SJSA1 (cell line): ENCODE results near the gene FOXL2. TPM values are rescaled to one million over a fixed set of nuclear protein-coding genes. Genes with fewer than 3 reads are reported as not detected.
A peak's percentile ranks its signal among the peaks of the same experiment; 100 is the strongest.

Source experiments
- DNase-seq, 2 experiments: peaks; one replicate each; pipeline ENCODE4 v3.0.0-alpha.2; 2015 to 2020; ENCODE audit warnings: low spot score in 2 of 2, low read depth in 1 of 2
- H3K27ac ChIP-seq: fragments of 250-450 bp; sonication (Bioruptor Pico); 2 replicates; pipeline ENCODE4 v1.5.1; 2020; ENCODE audit warnings: mild to moderate bottlenecking, moderate library complexity
- H3K27me3 ChIP-seq: fragments of 250-450 bp; sonication (Bioruptor Pico); replicated peaks from 2 replicates; pipeline ENCODE4 v1.5.1; 2020; ENCODE audit warnings: mild to moderate bottlenecking, moderate library complexity
- H3K36me3 ChIP-seq: fragments of 250-450 bp; sonication (Bioruptor Pico); 2 replicates; pipeline ENCODE4 v1.5.1; 2020; ENCODE audit warnings: mild to moderate bottlenecking
- H3K4me1 ChIP-seq: fragments of 250-450 bp; sonication (Bioruptor Pico); replicated peaks from 2 replicates; pipeline ENCODE4 v1.6.1; 2021; ENCODE audit warnings: mild to moderate bottlenecking
- H3K4me3 ChIP-seq: fragments of 250-450 bp; sonication (Bioruptor Pico); 2 replicates; pipeline ENCODE4 v1.5.1; 2020; ENCODE audit warnings: mild to moderate bottlenecking
- H3K9me3 ChIP-seq: fragments of 250-450 bp; sonication (Bioruptor Pico); replicated peaks from 2 replicates; pipeline ENCODE4 v1.5.1; 2020; ENCODE audit warnings: mild to moderate bottlenecking
- total RNA-seq: library from RNA; depleted of rRNA; stranded (reverse); fragments of >200 nt; shearing (Covaris generic); gene quantifications from 2 replicates; pipeline ENCODE4 v1.2.3, GENCODE V29; 2014

The FOXL2 gene
- total RNA-seq, 1 experiment from 2014 or later, result not detected

DNA sequence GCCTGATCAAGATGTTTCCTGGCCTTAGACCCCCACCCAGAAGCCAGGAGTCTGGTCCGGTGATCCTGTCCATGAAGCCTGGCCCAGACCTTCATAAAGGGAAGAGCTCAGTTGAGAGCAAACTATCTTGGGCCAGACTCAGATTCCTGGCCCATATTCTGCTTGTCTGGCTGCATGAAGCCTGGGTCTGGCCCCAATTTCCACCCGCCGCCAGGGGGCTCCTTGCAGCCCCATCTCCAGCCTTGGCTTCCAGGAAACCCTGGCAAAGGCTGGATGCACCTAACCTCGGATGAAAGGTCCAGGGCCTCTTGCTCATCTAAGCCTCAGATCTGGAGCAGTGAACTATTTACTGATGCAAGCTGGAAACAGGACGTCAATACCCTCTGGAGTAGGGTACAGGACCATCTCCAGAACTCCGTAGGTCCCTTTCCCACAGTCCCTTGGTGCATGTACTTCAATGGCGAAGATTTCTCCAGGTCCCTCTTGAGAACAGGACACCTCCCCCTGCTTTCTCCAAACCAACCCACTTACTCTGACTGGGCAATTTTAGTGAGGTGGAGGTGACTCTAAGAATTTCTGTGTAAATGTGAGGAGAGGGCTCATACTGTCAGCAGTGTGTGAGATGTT, 5.6 kb downstream of the FOXL2 start:
- H3K4me1 ChIP-seq, result peaks cover 20% of the 10 kb centered on the region
- peak in 1 of 2 experiments; percentile 24 for DNase-seq
- H3K4me3 ChIP-seq, result no peak overlapping the region
- peaks cover 20% of the 10 kb centered on the region for H3K9me3 ChIP-seq
- H3K27me3 ChIP-seq, result peaks cover 81% of the 10 kb centered on the region
- no peaks in the 10 kb centered on the region for H3K36me3 ChIP-seq
- no peak overlapping the region for H3K27ac ChIP-seq

DNA sequence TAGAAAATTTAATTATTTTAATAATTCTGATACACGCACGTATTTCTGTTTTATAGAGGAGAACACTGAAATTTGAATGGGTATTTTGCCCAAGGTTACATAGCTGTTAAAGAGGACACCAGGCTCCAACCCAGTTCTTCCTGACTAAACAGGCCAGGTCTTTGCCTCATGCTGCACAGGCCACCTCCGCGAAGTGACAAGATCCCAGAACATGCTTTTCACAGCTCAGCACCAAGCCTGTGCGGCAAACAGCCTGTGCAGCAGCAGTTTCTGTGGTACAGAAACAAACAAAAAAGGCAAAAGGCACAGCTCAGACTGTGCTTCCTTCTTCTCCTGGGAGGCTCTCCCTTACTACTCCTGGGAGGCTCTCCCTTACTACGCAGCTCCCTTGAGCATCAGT, 6.5 kb downstream of the FOXL2 start:
- Histone ChIP-seq H3K4me1 (peaks cover 18% of the 10 kb centered on the region), H3K27ac (no peak overlapping the region), H3K4me3 (no peak overlapping the region), H3K9me3 (peaks cover 21% of the 10 kb centered on the region), H3K27me3 (peaks cover 79% of the 10 kb centered on the region), H3K36me3 (no peaks in the 10 kb centered on the region)
- no peak for DNase-seq

DNA sequence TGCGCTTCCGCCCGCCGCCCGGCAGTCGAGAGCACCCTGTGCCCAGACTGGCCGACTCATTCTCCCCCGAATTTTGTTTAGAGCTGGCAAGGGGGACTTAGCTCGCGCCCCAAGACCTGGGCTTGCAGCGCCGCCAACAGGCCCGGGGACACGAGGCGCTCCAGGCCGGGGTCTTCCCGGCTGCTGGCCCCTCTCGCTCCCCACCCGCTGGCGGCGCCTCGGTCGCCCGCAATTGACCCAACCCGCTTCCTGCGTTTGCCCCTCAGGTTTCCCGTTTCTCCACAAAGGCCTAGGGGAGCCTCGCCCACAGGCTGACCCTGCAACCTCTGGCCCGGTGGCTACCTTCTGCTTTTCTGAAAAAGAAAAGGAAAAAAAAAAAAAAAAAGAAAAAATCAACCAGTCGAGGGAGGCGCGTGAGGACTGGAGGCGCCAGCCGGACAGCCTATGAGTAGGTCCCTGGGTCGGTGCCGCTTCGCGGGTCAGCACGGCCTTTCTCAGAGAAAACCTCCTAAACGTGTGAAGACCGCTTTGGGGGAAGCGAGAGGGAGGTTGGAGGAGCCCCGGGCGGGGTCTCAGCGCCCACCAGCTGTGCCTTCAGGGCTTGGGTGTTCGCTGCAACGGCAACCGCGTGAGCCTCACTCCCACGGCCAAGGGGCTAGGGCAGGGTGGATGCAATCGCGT, 7.2 kb downstream of the FOXL2 start:
- Histone ChIP-seq H3K4me3 (no peak overlapping the region), H3K36me3 (no peaks in the 10 kb centered on the region), H3K27ac (no peak overlapping the region), H3K4me1 (peaks cover 15% of the 10 kb centered on the region), H3K9me3 (peaks cover 14% of the 10 kb centered on the region), H3K27me3 (peaks cover 71% of the 10 kb centered on the region)
- DNase-seq, result no peak

DNA sequence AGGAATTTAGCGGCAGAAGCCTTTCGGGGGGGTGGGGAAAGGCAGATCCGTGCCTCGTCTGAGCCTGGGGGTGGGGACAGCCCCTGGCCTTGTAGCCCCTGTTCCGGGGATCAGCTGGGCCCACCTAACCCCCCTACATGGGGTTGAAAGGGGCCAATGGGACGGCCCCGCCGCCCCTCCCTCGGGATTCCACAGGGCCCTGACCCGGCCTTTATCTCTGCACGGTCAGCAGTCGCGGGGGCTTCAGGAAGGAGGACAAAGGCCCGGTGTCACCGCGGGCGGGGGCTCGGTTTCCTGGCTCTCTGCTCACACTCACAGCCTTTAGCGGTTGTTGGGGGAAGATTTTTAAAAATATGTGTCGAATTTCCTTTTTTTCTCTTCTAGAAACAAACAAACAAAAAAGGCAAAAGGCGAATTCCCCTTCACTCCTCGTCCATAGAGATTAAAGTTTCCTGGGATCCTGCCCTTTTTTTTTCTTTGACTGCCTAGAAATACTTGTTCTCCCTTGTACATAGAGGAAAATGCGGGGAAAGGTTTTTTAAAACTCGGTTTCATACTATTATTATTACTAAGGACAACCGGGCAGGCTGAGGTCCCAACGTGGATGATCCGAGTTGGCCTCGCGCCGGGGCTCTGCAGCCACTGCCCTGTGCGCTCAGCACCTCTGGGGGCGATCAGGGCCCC, 7.9 kb downstream of the FOXL2 start:
- Histone ChIP-seq H3K4me3 (no peak overlapping the region), H3K36me3 (no peaks in the 10 kb centered on the region), H3K4me1 (peaks cover 12% of the 10 kb centered on the region), H3K9me3 (peaks cover 11% of the 10 kb centered on the region), H3K27me3 (peaks cover 64% of the 10 kb centered on the region), H3K27ac (no peak overlapping the region)
- DNase-seq, result no peak

DNA sequence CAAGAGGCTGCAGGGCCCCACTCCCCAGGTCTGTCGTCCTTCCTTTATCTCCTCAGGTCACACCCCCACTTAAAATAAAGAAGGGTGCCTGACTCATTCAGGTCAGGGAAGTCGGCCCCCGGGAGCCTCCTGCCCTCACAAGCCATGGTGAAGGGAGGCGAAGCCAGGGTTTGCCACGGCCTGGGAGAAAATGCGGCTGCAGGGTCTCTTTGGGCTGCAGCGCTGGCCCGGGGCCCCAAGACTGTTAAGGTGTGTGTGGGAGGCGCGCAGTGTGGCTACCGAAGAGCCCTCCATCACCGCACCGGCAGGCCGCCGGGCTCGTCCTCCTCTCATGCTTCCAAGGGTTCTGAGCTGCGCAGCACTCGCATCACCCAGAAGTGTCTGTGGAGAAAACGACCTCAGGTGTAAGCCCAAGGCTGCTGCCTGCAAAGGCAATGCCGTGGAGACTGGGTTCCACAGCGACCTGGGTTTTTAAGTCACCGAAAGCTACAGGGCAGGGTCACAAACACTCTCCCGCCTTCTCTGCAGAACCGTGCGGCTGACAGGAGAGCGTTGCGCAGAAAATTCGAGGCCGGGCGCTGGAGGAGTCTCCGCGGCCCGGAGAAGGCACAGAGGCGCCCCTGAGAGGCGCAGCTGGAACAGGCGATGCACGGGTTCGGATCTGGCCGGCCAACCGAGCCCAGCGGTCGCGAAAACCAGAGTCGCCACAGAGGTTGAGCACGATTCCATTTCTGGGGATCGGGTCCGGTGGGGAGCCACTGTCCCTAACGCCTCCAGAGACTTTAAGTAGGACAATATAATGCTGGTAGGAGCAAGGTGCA, 8.7 kb downstream of the FOXL2 start:
- H3K27me3 ChIP-seq, result peaks cover 57% of the 10 kb centered on the region
- H3K4me3 ChIP-seq, result no peak overlapping the region
- no peaks in the 10 kb centered on the region for H3K36me3 ChIP-seq
- DNase-seq, result no peak
- H3K9me3 ChIP-seq, result peaks cover 11% of the 10 kb centered on the region
- H3K4me1 ChIP-seq, result peaks cover 11% of the 10 kb centered on the region
- H3K27ac ChIP-seq, result no peak overlapping the region

DNA sequence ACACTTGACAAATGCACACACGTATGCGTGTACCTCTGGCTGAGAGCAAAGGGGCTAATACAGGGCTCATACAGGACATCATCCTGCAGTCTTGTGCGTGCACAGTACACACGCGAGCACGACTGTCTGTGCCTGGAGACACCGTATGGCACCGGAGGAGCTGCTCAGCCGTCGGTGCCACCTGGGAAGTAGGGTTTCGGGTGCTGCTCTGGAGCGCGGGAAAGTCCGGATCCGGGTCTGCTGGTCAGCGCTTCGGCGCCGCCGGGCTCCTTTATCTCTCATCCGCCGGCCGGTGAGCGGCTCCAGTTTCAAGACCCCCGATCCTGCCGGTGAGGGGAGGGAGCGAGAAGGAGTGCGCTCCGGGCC, 9.3 kb downstream of the FOXL2 start:
- peaks cover 11% of the 10 kb centered on the region for H3K9me3 ChIP-seq
- H3K4me3 ChIP-seq, result no peak overlapping the region
- no peak overlapping the region for H3K27ac ChIP-seq
- peaks cover 53% of the 10 kb centered on the region for H3K27me3 ChIP-seq
- H3K4me1 ChIP-seq, result peaks cover 11% of the 10 kb centered on the region
- DNase-seq, result no peak
- no peaks in the 10 kb centered on the region for H3K36me3 ChIP-seq

DNA sequence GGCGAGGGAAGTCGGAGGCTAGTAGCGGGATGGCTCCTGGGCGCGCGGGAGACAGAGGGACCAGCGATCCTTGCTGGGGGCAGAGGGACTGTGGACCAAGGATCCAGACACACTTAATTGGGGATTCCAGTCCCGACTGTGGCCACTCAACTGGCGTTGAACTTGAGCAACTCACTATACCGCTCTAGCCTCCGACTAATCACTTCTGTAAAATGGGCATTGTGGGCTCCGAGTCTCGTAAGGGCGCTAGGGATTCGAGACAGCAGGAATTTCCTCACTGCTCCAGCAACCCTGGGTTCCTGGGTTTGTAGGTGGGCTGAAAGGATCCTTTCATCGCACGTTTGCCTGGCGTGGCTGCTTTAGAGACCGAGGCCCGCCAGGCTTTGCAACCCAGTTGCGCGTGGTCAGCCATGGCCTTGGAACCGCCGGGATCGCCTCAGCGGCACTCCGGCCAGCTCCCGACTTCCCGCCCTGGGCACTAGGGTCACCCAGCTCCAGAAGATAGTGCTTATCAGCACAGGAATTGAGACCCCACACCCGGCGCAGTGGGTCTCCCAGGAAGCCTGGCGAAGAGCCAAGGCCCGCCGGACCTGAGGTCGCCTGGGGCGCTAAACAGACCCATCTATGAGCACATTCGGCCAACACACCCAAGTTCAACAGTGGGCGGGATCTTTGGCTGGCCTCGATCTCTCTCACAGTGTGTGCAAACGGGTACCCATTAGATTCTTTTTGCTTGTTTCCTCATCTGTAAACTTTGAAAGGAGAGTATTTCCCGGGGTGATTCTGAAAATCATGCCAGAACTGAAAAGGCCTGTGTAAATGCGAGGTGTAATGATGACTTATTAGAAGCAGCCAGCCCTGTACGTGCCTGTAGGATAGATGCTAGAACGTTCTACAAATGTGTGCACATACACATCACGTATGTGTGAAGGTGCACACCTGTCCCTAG, 9.9 kb downstream of the FOXL2 start:
- Histone ChIP-seq H3K4me3 (no peak overlapping the region), H3K9me3 (peaks cover 11% of the 10 kb centered on the region), H3K27ac (no peak overlapping the region), H3K36me3 (no peaks in the 10 kb centered on the region), H3K27me3 (peaks cover 48% of the 10 kb centered on the region), H3K4me1 (peaks cover 11% of the 10 kb centered on the region)
- DNase-seq, result no peak

DNA sequence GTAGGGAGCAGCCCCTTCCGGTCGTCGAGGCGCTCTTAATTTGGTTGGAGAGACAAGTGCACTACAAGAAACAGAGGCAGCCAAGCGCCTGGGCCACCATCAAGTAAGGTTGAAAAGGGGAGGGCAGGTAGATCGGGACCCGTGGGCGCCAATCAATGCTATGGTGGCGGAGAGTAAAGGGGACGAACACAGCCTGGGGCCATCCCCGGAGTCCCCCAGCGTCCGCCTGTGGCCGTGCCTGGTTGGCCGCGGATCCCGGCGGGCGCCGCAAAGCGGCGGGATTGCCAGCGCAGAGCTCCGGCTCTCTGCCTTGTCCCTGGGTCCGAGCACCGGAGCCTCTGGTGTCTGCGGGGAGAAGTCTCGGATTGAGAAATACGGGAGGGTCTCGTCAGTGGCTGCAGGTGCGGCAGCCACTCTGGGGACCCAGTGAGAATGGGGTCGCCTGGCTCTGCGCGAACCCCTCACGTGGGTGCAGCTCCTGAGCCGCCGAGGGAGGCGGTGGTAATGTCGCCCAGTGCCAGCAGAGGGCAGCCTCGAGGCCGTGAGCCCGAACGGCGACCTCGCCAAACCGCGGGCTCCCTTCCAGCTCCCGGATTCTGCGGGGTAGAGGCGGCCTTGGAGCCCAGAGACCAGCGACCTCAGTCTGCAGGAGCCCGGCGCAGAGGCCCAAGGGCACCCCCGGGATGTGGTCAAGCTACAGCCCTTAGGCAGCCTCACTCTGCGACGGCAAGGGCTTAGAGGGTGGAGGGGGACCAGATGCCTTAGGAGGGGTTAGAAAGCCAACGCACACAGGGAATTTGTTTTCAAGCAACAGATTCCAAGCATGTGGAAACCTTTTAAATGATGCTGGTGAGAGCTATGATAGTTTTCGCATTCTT, 10.8 kb downstream of the FOXL2 start:
- Histone ChIP-seq H3K27me3 (peaks cover 41% of the 10 kb centered on the region), H3K4me1 (peaks cover 11% of the 10 kb centered on the region)
- DNase-seq, result peak in 1 of 2 experiments; percentile 46

DNA sequence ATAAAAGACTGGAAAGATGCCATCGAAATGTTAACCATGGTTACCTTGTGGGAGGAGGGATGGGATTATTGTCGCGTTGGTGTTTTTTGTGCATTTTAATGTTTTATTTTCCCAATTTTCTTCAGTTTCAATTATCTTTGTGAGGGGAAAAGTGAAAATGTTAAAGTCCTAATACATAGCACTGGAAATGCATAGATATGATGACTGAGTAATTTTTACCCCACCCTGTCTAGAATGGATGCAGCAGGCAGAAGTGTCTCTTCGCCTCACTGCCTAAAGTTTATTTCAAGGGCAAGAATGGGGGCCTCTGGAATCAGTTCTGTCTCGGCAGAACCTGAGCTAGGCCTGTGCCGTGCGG, 11.5 kb downstream of the FOXL2 start:
- no peaks in the 10 kb centered on the region for H3K36me3 ChIP-seq
- peaks cover 11% of the 10 kb centered on the region for H3K4me1 ChIP-seq
- H3K27ac ChIP-seq, result no peak overlapping the region
- H3K4me3 ChIP-seq, result no peak overlapping the region
- peaks cover 41% of the 10 kb centered on the region for H3K27me3 ChIP-seq
- no peak for DNase-seq
- H3K9me3 ChIP-seq, result peaks cover 11% of the 10 kb centered on the region

More for the DNA sequence above, 10.8 kb downstream of the FOXL2 start:
- Histone ChIP-seq H3K36me3 (no peaks in the 10 kb centered on the region), H3K9me3 (peaks cover 11% of the 10 kb centered on the region), H3K4me3 (0 out of 2 replicates have a peak overlapping the region, but pooled peaks have one; percentile 9), H3K27ac (no peak overlapping the region)

DNA sequence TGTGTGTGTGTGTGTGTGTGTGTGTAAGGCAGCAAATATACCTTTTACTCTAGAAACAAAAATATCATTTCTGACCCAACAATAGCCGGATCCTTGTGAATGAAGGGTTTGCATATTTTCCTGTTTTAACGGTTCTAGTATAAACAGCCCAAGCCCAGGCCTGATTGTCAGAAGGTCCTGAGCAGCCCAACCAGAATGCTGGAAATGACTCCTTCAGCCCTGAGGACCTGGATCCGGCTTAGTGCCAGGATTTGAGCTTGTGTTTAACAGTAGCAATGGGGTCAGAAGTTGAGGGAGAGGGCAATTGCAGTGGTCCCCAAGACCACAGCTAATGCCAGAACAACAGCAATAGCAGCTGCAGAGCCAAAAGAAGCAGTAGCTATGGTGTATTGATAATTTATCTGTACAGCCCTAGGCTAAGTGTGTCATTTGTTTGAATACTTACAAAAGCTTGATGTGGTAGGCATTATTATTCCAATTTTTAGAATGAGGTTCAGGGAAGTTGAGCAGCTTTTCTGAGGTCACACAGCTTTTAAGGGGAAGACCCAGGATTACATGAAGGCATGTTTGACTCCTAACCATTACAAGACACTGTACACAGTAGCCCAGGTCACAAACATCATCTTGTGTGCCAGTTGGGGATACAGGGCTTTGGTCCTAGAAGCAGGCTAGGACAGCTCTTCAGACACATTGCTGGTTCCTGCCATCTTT, 12.8 kb downstream of the FOXL2 start:
- Histone ChIP-seq H3K4me1 (peaks cover 11% of the 10 kb centered on the region), H3K4me3 (no peak overlapping the region), H3K27me3 (peaks cover 33% of the 10 kb centered on the region), H3K9me3 (peaks cover 11% of the 10 kb centered on the region), H3K36me3 (no peaks in the 10 kb centered on the region), H3K27ac (no peak overlapping the region)
- no peak for DNase-seq

DNA sequence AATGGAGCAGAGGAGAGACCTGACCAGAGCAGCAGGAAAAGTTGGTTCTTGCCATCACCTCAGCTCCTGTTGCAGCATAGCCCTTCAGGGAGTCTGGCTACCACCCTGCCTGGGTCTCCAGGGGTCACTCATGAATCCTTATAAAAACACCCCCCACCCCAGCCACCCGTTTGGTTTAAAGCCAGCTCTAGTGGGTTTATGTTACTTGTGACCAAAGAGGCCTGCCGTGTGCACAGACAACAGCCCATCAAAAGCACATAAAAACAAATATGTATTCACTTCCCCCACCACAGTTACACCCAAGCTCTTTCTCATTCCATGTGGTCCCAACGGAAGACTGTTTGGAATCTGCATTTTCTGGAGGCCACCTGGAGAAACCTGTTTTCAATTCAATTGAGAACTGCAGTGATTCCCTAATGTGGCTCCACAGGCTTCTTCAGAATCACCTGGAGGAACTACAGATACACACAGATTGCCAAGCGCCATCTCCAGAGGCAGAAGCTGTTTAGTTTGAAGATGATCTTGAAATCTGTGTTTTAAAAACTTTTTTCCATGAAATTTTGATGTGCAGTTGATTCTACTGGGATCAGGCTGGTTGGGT, 13.8 kb downstream of the FOXL2 start:
- no peak for DNase-seq
- no peak overlapping the region for H3K4me3 ChIP-seq
- peaks cover 11% of the 10 kb centered on the region for H3K9me3 ChIP-seq
- H3K36me3 ChIP-seq, result no peaks in the 10 kb centered on the region
- H3K27me3 ChIP-seq, result peaks cover 23% of the 10 kb centered on the region
- peaks cover 8% of the 10 kb centered on the region for H3K4me1 ChIP-seq
- H3K27ac ChIP-seq, result no peak overlapping the region
